HG03103 (cell line): Measurements from ENCODE around the gene C1orf21.

Experiments used
- ATAC-seq: cut with Tn5 transposase; IDR thresholded peaks from one replicate; pipeline ENCODE4 v1.9.1; 2021; ENCODE audit warnings: low read depth; ENCODE audit not compliant: unreplicated experiment

The C1orf21 gene

DNA sequence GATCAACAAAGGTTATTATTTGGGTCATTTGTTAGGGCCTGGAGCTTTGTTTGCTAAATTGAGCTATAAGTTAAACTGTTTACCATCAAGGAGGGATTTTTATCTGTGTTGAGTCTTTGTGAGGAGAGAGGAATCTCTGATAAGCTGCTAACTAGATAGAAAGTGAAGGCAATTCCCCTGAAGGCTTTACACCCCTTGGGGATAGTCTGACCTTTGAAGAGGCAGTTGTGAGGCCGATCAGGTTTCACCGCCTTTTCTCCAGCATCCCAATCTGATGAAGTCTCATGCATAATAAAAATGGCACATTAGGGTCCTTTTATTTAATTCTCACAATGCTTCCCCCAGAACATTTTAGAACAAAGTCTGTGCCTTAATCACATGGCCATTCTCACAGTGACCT lies 21.8 kb downstream of the C1orf21 start:
- no peak for ATAC-seq

- ATAC-seq, result no peak
These were observed 22.2 kb downstream of the C1orf21 start for GRCh38 chr1:184409011-184409410.

DNA sequence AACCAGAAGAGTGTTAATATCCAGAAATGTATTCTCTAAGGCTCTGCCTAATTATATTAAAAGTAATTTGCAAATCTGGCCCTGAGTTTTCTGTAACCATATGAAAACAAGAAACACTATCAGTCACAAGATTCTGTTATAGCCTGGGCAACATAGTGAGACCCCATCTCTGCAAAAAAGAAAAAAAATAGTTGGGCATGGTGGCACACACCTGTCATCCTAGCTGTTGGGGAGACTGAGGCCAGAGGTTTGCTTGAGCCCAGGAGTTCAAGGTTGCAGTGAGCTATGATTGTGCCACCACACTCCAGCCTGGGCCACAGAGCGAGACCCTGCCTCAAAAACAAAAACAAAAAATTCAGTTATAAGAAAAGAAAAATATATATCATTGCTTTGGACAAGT lies 25.6 kb downstream of the C1orf21 start:
- no peak for ATAC-seq

DNA sequence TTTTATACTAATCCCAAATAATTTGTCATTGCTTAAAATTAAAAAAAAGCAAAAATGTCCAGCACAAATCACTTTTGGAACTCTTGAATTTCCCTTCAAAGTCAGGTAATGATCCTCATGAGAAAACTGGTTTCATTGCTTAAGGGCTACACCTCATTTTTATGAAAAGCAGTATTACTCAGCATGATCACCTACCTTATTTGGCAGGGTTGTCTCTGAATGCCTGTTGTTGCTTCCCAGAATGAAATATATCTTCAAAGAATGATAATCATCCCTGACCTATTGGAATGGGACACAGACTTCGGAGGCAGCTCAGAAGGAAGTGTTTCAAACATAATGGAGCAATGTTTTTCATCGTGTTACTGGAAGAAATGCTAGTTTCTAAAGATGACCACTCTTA lies 29.7 kb downstream of the C1orf21 start:
- ATAC-seq, result no peak

DNA sequence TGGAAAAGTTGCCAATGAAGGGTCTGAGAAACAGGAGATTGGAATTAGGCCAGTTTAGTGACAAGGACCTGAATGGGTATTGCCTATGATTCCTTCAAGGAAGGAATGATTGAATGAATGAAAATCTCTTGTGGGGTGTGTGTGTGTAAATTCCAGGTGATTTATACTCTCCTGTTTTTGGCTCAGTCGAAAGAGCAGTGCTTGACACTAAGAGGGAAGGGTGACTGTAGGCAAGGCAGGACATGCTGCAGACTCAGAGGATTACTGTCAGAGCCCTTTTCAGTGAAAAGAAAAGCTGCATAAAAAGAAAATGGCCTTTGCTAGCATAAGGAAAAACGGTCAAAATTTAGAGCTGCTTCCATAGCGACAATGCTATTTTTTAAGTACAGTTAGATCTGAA lies 30.1 kb downstream of the C1orf21 start:
- no peak for ATAC-seq

- no peak for ATAC-seq
These were observed 31.1 kb downstream of the C1orf21 start for GRCh38 chr1:184417916-184418315.

GRCh38 chr1:184418652-184419349 lies 32.0 kb downstream of the C1orf21 start:
- ATAC-seq, result no peak

- ATAC-seq, result no peak
These were observed 32.7 kb downstream of the C1orf21 start for GRCh38 chr1:184419350-184420161.

DNA sequence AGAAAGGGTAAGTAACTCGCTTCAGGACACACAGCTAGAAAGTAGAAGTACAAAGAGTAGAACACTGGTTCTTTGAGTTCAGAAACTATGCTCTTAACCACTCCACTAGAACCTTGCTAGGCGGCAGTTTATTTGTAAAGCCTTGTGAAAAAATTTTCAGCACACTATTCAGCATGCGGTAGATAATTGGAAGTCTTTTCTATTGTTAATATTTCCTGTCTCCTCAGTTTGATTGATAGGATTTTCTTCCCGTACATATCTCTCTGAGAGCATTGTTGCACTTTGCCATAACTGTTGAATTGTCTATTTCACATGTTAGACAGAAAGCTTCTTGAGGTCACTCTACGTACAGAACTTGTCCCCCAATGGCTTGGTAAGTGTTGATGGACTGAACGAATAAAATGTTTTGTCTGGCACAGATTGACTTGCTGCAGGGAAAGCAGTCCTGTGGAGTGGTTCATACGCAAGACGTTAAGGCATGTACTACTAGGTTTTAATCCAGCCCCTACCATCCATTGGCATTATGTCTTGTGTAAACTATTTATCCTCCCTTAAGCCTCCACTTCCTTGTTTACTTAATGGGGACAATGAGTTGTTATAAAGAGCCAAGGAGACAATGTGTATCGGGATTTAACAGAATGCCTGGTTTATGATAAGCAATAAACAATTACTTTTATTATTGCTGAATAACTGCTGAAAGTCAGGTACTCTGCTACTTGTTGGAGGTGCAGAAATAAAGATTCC lies 35.8 kb downstream of the C1orf21 start:
- ATAC-seq, result no peak

GRCh38 chr1:184423649-184424048 lies 36.8 kb downstream of the C1orf21 start:
- ATAC-seq, result no peak

DNA sequence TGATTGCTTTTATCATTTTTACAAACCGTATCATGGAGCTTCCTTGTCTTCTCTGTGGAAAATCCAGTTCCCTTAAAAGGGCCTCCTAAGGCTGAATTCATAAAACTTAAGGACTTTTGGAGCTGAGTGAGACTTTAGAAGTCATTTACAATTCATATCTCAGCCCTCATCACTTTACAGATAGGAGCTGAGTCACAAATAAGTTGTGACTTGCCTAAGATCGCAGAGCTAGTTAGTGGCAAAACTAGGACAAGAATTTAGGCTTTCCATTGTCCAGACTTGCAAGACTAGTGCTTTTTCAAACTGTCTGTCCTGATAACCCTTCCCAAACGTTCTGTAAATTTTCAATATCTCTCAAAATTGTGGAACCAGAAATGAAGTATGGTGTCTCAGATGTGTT lies 37.3 kb downstream of the C1orf21 start:
- ATAC-seq, result no peak

DNA sequence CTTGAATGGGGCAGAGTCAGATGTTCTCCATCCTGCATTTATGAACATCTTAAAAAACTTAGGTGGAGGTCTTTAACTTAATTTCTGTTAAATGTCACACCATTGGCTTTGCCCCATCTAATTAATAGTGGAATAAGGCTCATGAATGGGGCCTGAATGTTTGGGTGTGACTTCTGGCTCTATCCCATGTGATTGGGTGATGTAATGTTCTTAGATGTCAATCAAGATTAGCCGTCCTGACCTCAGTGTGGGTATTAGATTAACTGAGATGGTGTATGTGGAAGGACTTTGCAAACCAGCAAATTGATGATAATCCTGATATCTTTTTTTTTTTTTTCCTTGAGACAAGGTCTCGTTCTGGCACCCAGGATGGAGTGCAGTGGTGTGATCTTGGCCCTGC lies 38.1 kb downstream of the C1orf21 start:
- ATAC-seq, result no peak

GRCh38 chr1:184425449-184426277 lies 38.8 kb downstream of the C1orf21 start:
- ATAC-seq, result no peak

DNA sequence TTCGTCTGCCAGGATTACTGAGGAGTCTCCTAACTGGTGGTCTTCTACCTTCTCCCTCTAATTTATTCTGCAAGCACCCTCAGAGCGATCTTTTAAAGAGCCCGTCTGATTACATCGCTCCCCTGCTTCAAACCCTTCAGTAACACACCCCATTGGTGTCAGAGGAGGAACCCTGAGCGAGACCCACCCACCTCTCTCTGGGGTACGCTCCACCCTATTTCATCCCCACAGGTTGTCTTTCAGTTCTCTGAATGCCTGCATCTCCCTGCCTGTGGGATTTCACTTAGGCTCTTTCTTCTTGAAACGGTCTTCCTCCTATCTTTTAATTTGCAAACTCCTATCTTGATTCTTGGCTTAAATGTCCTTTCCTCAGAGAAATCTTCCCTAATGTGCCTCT lies 39.4 kb downstream of the C1orf21 start:
- no peak for ATAC-seq

- no peak for ATAC-seq
These were observed 40.9 kb downstream of the C1orf21 start for GRCh38 chr1:184427722-184428121.

DNA sequence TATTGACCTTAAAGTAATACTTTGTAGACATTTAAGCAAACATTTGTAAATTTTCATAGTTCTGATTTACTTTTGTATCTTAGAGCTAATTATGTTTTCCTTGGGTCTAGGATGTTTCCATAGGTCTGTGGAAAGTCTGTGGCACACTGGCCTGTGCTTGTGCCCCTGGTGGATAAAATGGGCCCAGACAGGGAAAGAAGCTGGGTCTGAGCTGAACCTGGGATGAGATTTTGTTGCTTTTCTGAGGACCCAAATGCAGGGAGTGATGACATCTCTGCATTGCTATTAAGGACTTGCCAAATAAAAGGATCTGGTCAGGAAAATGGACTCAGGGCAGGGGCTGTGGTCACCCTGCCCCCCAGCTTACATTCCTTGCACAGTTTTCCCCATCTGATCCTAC lies 41.8 kb downstream of the C1orf21 start:
- no peak for ATAC-seq

GRCh38 chr1:184429335-184429734 lies 42.5 kb downstream of the C1orf21 start:
- no peak for ATAC-seq

- no peak for ATAC-seq
These were observed 47.2 kb downstream of the C1orf21 start for GRCh38 chr1:184433956-184434502.

- no peak for ATAC-seq
These were observed 50.5 kb downstream of the C1orf21 start for GRCh38 chr1:184437291-184437690.

DNA sequence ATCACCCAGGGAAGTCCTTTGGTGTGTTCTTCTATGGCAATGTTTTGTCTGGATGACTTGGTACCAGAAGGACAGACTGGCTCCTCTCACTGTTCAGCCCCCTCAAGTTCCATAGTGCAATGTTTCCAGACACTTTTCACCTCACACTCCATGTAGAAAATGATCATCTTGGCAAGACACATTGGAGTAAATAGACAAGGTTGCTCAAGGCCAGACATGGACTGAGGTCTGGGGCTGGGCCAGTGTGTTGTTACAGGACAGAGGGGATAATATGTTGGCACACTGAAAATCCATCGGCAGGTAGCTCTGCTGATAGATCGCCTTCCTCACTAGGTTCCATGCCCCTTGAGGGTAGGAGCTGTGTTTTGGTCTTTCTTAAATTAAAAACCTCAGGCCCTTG lies 51.5 kb downstream of the C1orf21 start:
- ATAC-seq, result no peak
